DOHH2 (cell line): ENCODE data around the gene NEK10.

ENCODE experiments used
- CTCF ChIP-seq: fragments of 200-600 bp; sonication (generic); IDR thresholded peaks from one replicate; pipeline ENCODE4 v1.5.1; 2014; ENCODE audit warnings: antibody characterized with exemption, mild to moderate bottlenecking, low read depth, low read length; ENCODE audit not compliant: poor library complexity, severe bottlenecking
- EZH2phosphoT487 ChIP-seq: fragments of 200-600 bp; sonication (generic); IDR thresholded peaks from 2 replicates; pipeline ENCODE4 v1.6.1; 2017; ENCODE audit warnings: borderline replicate concordance, mild to moderate bottlenecking, antibody characterized with exemption, low read length, moderate library complexity, mixed read lengths

GRCh38 chr3:27244374-27244773, 124.8 kb downstream of the NEK10 start:
- TF ChIP-seq CTCF (no peak), EZH2phosphoT487 (no peak)
